ENCODE data around the gene ITGA2B.

GRCh38 chr17:44360826-44361225 lies 28.6 kb downstream of the ITGA2B start:
- no peak for TF ChIP-seq CEBPB (IDR thresholded peaks at IDR 0.05)
- no peak for TF ChIP-seq MAX (IDR thresholded peaks at IDR 0.05)
- TF ChIP-seq NFIC (IDR thresholded peaks at IDR 0.05) = no peak
- TF ChIP-seq REST (IDR thresholded peaks at IDR 0.05; ENCODE audit: low read depth) = no peak
- no peak for TF ChIP-seq EP300 (IDR thresholded peaks at IDR 0.05; ENCODE audit: borderline replicate concordance)
- TF ChIP-seq RAD21 (IDR thresholded peaks at IDR 0.05; ENCODE audit: low read depth) = no peak
- TF ChIP-seq YY1 (IDR thresholded peaks at IDR 0.05; ENCODE audit: low read depth) = no peak
- TF ChIP-seq EGR1 (IDR thresholded peaks at IDR 0.05) = no peak
- TF ChIP-seq USF1 (IDR thresholded peaks at IDR 0.05) = no peak
- TF ChIP-seq TAF1 (IDR thresholded peaks at IDR 0.05; ENCODE audit: low read depth) = no peak
- no peak for TF ChIP-seq FOXM1 (IDR thresholded peaks at IDR 0.05; ENCODE audit: borderline replicate concordance, low read depth)
